ENCODE measurements around the gene NDUFB8. TPM values are rescaled to one million over a fixed set of nuclear protein-coding genes. Genes with fewer than 3 reads are reported as not detected.
A peak's percentile ranks its signal among the peaks of the same experiment; 100 is the strongest.

NDUFB8 gene
- total and polyA plus RNA-seq, 10 of the 15 experiments (the other 5 are each of a cell fraction or from before 2014, with no cell fraction given): 180 to 572 (median 382) TPM

GRCh38 chr10:100518761-100519241 lies 10.9 kb downstream of the NDUFB8 start:
- CTCF ChIA-PET: interaction anchor here (0.8 to 3.5 kb wide), 50 partner anchors 9 to 672 kb away, joined by 3 to 49 read pairs (median 5); partner anchors contain the start of genes HIF1AN, NDUFB8, PKD2L1 and SCD
- H3K4me3 ChIP-seq: no peak overlapping the region
- TF ChIP-seq CTCF (IDR thresholded peaks at IDR 0.05 in 2 of 3, conservative IDR thresholded peaks at IDR 0.05 in 1 of 3; ENCODE audit: control insufficient read depth in 2 of 3, extremely low read depth in 1 of 3, insufficient read depth in 1 of 3, low read depth in 3 of 3, low read length in 3 of 3) (peak; percentile 55 to 74 (median 67); a peak in 5 of 6 replicates), BRCA1 (IDR thresholded peaks at IDR 0.05; ENCODE audit: low read depth, low read length) (no peak), CREM (IDR thresholded peaks at IDR 0.05; ENCODE audit: low read depth) (no peak), SMC3 (IDR thresholded peaks at IDR 0.05; ENCODE audit: borderline replicate concordance, low read length) (peak; percentile 37; the same call in 1 of the 2 replicates), MAX (IDR thresholded peaks at IDR 0.05; ENCODE audit: low read depth, low read length) (no peak), RAD21 (IDR thresholded peaks at IDR 0.05; ENCODE audit: insufficient read depth, low read depth, low read length) (peak; percentile 54), ZBTB40 (IDR thresholded peaks at IDR 0.05; ENCODE audit: borderline replicate concordance) (no peak)
- H3K27me3 ChIP-seq (replicated peaks in 1 of 2; ENCODE audit: control insufficient read depth in 2 of 2, insufficient read depth in 2 of 2, low read length in 1 of 2): no peaks in the 10 kb centered on the region
- SMC1A ChIA-PET (ENCODE audit: uncharacterized antibody, unreplicated experiment): interaction anchor here (0.5 to 3.8 kb wide), 20 partner anchors 8 to 673 kb away, joined by 3 to 23 read pairs (median 4); partner anchors contain the start of gene HIF1AN
- RAD21 ChIA-PET (ENCODE audit: unreplicated experiment): interaction anchor here (0.7 to 2.0 kb wide), 20 partner anchors 9 to 360 kb away, joined by 3 to 20 read pairs (median 4); partner anchors contain the start of gene NDUFB8
- no peaks in the 10 kb centered on the region for H3K4me1 ChIP-seq (ENCODE audit: control insufficient read depth, insufficient read depth, low read length)
- H4K20me1 ChIP-seq (ENCODE audit: control insufficient read depth, insufficient read depth): no peaks in the 10 kb centered on the region
- H3K36me3 ChIP-seq (ENCODE audit: control insufficient read depth in 2 of 2, insufficient read depth in 2 of 2, low read length in 1 of 2): peaks cover 0 to under 1% of the 10 kb centered on the region in 2 experiments; a peak in 3 of 4 replicates
- WGBS (ENCODE audit: insufficient coverage, insufficient replicate concordance, low lambda C conversion rate, missing lambda C conversion rate): 70% methylated on average over 7 of the region's 7 CpGs
- H3K9ac ChIP-seq (ENCODE audit: control insufficient read depth, insufficient read depth, low read length): no peak overlapping the region
- H3K9me3 ChIP-seq (replicated peaks; ENCODE audit: control insufficient read depth, insufficient read depth, low read length): no peaks in the 10 kb centered on the region
- H3K79me2 ChIP-seq (ENCODE audit: control insufficient read depth, insufficient read depth, low read length): no peaks in the 10 kb centered on the region
- POLR2A ChIA-PET: no interaction called here
- intact Hi-C loops (cut with micrococcal nuclease; ENCODE audit: unreplicated experiment): no loop called here
- no peak for DNase-seq (ENCODE audit: low read depth, low spot score)
- H2AFZ ChIP-seq (ENCODE audit: control insufficient read depth, low read depth, low read length): no peak overlapping the region
- peak; percentile 78 for ATAC-seq
- no peak overlapping the region for H3K4me2 ChIP-seq (ENCODE audit: control insufficient read depth, insufficient read depth)
- FAIRE-seq: peak; percentile 95
- H3K27ac ChIP-seq (ENCODE audit: control insufficient read depth, insufficient read depth): no peak overlapping the region
- BruUV-seq (replicated peaks): no TSS peak
- in situ Hi-C loops (cut with MboI): no loop called here

Measured in GM12878 (cell line).